IPS-NIHi7 (cell line): Measurements from ENCODE around the gene PSMG1.
"Not testable (repeated sequence)": the region's sequence is repeated elsewhere in the genome, so short reads cannot be mapped to it uniquely, and the experiment has no call there.

Source experiments
- DNase-seq: peaks from one replicate; pipeline ENCODE4 v3.0.0; 2012; ENCODE audit warnings: mixed read lengths; ENCODE audit errors: extremely low spot score

Gene PSMG1

GRCh38 chr21:39188521-39189139 is 5.4 kb upstream of the PSMG1 start:
- no peak for DNase-seq

- no peak for DNase-seq
Observed at GRCh38 chr21:39187141-39187540, 3.9 kb upstream of the PSMG1 start.

- DNase-seq, result no peak
Observed at GRCh38 chr21:39186676-39187075, 3.4 kb upstream of the PSMG1 start.

- DNase-seq, result no peak
Observed at GRCh38 chr21:39185157-39185556, 1.9 kb upstream of the PSMG1 start.

- no peak for DNase-seq
Observed at GRCh38 chr21:39184050-39184980, 1.1 kb upstream of the PSMG1 start.

- no peak for DNase-seq
Observed at GRCh38 chr21:39182484-39183271, 573 bp downstream of the PSMG1 start.

- DNase-seq, result no peak
Observed at GRCh38 chr21:39182016-39182415, 1.2 kb downstream of the PSMG1 start.

- DNase-seq, result no peak
Observed at GRCh38 chr21:39181205-39181818, 1.9 kb downstream of the PSMG1 start.

- DNase-seq, result no peak
Observed at GRCh38 chr21:39180429-39181019, 2.7 kb downstream of the PSMG1 start.

- no peak for DNase-seq
Observed at GRCh38 chr21:39178421-39178820, 4.8 kb downstream of the PSMG1 start.

- no peak for DNase-seq
Observed at GRCh38 chr21:39176271-39176709, 7.0 kb downstream of the PSMG1 start.

GRCh38 chr21:39175665-39176064 is 7.6 kb downstream of the PSMG1 start:
- no peak for DNase-seq

- DNase-seq, result no peak
Observed at GRCh38 chr21:39175154-39175553, 8.1 kb downstream of the PSMG1 start.

GRCh38 chr21:39173716-39174680 is 9.3 kb downstream of the PSMG1 start:
- DNase-seq, result no peak

- no peak for DNase-seq
Observed at GRCh38 chr21:39169906-39170305, 13.3 kb downstream of the PSMG1 start.

- no peak for DNase-seq
Observed at GRCh38 chr21:39168800-39169199, 14.5 kb downstream of the PSMG1 start.

GRCh38 chr21:39164523-39164922 is 18.7 kb downstream of the PSMG1 start:
- DNase-seq, result no peak

- peak; percentile 13 for DNase-seq
Observed at GRCh38 chr21:39161064-39161463, 22.2 kb downstream of the PSMG1 start.

GRCh38 chr21:39159342-39160063 is 23.7 kb downstream of the PSMG1 start:
- no peak for DNase-seq

- DNase-seq, result not testable (repeated sequence)
Observed at GRCh38 chr21:39157241-39157640, 26.0 kb downstream of the PSMG1 start.
